CD14-positive monocyte (primary cell): Measurements from ENCODE around the gene SGK1. TPM values are rescaled to one million over a fixed set of nuclear protein-coding genes. Genes with fewer than 3 reads are reported as not detected.
"Not testable (repeated sequence)": the region's sequence is repeated elsewhere in the genome, so short reads cannot be mapped to it uniquely, and the experiment has no call there.

Experiments used
- DNase-seq, 3 donors: peaks; one replicate each; pipeline ENCODE4 v3.0.0-alpha.2; 2011 to 2022
- H2AFZ ChIP-seq: 2 replicates; pipeline ENCODE4 v1.6.0; 2012; ENCODE audit warnings: mild to moderate bottlenecking, low read depth, low read length, inconsistent platforms; ENCODE audit not compliant: insufficient read depth, poor library complexity, severe bottlenecking
- H3K27ac ChIP-seq, 2 donors: 1 replicate in 1 of 2; 2 replicates in 1 of 2; pipeline ENCODE4 v1.5.1; 2012 to 2013; ENCODE audit warnings: low read length in 2 of 2, control low read depth in 1 of 2, inconsistent platforms in 1 of 2, low read depth in 1 of 2, mild to moderate bottlenecking in 1 of 2
- H3K27me3 ChIP-seq, 2 donors: one replicate each; pipeline versions ENCODE4 v1.6.0 to v1.6.1; 2011 to 2013; ENCODE audit warnings: low read length in 2 of 2; ENCODE audit not compliant: control insufficient read depth in 2 of 2, insufficient read depth in 2 of 2
- H3K36me3 ChIP-seq, 2 donors: replicated peaks in 1 of 2; 1 replicate in 1 of 2; 2 replicates in 1 of 2; pipeline versions ENCODE4 v1.5.1 to v1.6.1; 2012 to 2013; ENCODE audit warnings: low read length in 2 of 2, control low read depth in 1 of 2, inconsistent platforms in 1 of 2, mild to moderate bottlenecking in 1 of 2; ENCODE audit not compliant: insufficient read depth in 2 of 2, control insufficient read depth in 1 of 2
- H3K4me1 ChIP-seq, 2 donors: 1 replicate in 1 of 2; 2 replicates in 1 of 2; pipeline versions ENCODE4 v1.5.1 to v1.6.1; 2012 to 2013; ENCODE audit warnings: low read length in 2 of 2, control low read depth in 1 of 2, inconsistent platforms in 1 of 2, mild to moderate bottlenecking in 1 of 2, moderate library complexity in 1 of 2; ENCODE audit not compliant: insufficient read depth in 2 of 2, control insufficient read depth in 1 of 2
- H3K4me2 ChIP-seq: replicated peaks from 2 replicates; pipeline ENCODE3; 2012; ENCODE audit warnings: low read length, moderate library complexity, mild to moderate bottlenecking; ENCODE audit not compliant: poor library complexity, severe bottlenecking; ENCODE audit errors: extremely low read depth
- H3K4me3 ChIP-seq, 3 experiments: fragments of 200-600 bp in 1 of 3; sonication (generic) in 1 of 3; replicated peaks in 1 of 3; 1 replicate in 2 of 3; 2 replicates in 1 of 3; pipeline ENCODE4 v1.5.1; 2011 to 2013; ENCODE audit warnings: low read length in 3 of 3, mild to moderate bottlenecking in 3 of 3, control low read depth in 2 of 3, low read depth in 2 of 3, inconsistent platforms in 1 of 3, moderate library complexity in 1 of 3
- H3K79me2 ChIP-seq: 2 replicates; pipeline ENCODE4 v1.6.0; 2012; ENCODE audit warnings: mild to moderate bottlenecking, control low read depth, inconsistent platforms, low read length, moderate library complexity; ENCODE audit not compliant: insufficient read depth
- H3K9ac ChIP-seq: 2 replicates; pipeline ENCODE4 v1.6.0; 2017; ENCODE audit warnings: low read length, mild to moderate bottlenecking; ENCODE audit not compliant: insufficient read depth, poor library complexity, severe bottlenecking
- H3K9me3 ChIP-seq, 2 donors: replicated peaks in 1 of 2; 1 replicate in 1 of 2; 2 replicates in 1 of 2; pipeline versions ENCODE4 v1.5.1 to v1.6.1; 2012 to 2013; ENCODE audit warnings: low read length in 2 of 2, control low read depth in 1 of 2; ENCODE audit not compliant: control insufficient read depth in 1 of 2, insufficient read depth in 1 of 2
- H4K20me1 ChIP-seq: 2 replicates; pipeline ENCODE4 v1.6.0; 2012; ENCODE audit warnings: mild to moderate bottlenecking, low read length, control low read depth, moderate library complexity; ENCODE audit not compliant: insufficient read depth
- H3K27ac Mint-ChIP-seq, 7 donors: one replicate each; pipeline ENCODE4 v1.8.0; 2020; ENCODE audit warnings: mild to moderate bottlenecking in 7 of 7, mixed read lengths in 7 of 7, moderate library complexity in 6 of 7, inconsistent platforms in 2 of 7
- H3K27me3 Mint-ChIP-seq, 3 donors: one replicate each; pipeline ENCODE4 v1.8.0; 2021 to 2022; ENCODE audit warnings: low read depth in 3 of 3, mild to moderate bottlenecking in 3 of 3, mixed read lengths in 3 of 3, moderate library complexity in 3 of 3, inconsistent platforms in 1 of 3
- H3K36me3 Mint-ChIP-seq, 2 donors: one replicate each; pipeline ENCODE4 v1.8.0; 2020; ENCODE audit warnings: mixed read lengths in 2 of 2, inconsistent platforms in 1 of 2, mild to moderate bottlenecking in 1 of 2
- H3K4me1 Mint-ChIP-seq: one replicate; pipeline ENCODE4 v1.8.0; 2020; ENCODE audit warnings: mild to moderate bottlenecking, mixed read lengths
- H3K4me3 Mint-ChIP-seq, 2 donors: one replicate each; pipeline ENCODE4 v1.8.0; 2020; ENCODE audit warnings: mild to moderate bottlenecking in 2 of 2, mixed read lengths in 2 of 2, moderate library complexity in 1 of 2
- H3K9me3 Mint-ChIP-seq, 7 donors: one replicate each; pipeline ENCODE4 v1.8.0; 2020 to 2022; ENCODE audit warnings: mixed read lengths in 7 of 7, mild to moderate bottlenecking in 6 of 7, moderate library complexity in 6 of 7, inconsistent platforms in 2 of 7
- WGBS: methylation state at CpG from one replicate; pipeline ENCODE4 v1.1.5; 2013; ENCODE audit warnings: missing lambda C conversion rate; ENCODE audit not compliant: insufficient coverage; 5-methylcytosine and 5-hydroxymethylcytosine counted together
- intact Hi-C, 2 donors: fragments of 100-400 bp; cut with micrococcal nuclease; formaldehyde crosslinking; loops; one replicate each; pipeline versions ENCODE4 v1.15.0 to v1.15.1; 2023
- polyA plus RNA-seq, 3 donors: library from polyadenylated mRNA; depleted of rRNA in 1 of 3; unstranded in 2 of 3; stranded (reverse) in 1 of 3; fragments of 300-500 nt in 2 of 3; fragments of >200 nt in 1 of 3; fragmentation: Illumina TruSeq in 2 of 3; gene quantifications; 1 replicate in 2 of 3; 2 replicates in 1 of 3; pipeline ENCODE4 v1.2.3, GENCODE V29; 2012 to 2021
- TF ChIP-seq, protein P1 (sequence below): fragments of 200-600 bp; IDR thresholded peaks from one replicate; pipeline ENCODE4 v1.8.0; 2022; ENCODE audit warnings: antibody characterized with exemption, mild to moderate bottlenecking

Gene SGK1
- polyA plus RNA-seq, 3 donors = 373 to 419 (median 407) TPM

DNA sequence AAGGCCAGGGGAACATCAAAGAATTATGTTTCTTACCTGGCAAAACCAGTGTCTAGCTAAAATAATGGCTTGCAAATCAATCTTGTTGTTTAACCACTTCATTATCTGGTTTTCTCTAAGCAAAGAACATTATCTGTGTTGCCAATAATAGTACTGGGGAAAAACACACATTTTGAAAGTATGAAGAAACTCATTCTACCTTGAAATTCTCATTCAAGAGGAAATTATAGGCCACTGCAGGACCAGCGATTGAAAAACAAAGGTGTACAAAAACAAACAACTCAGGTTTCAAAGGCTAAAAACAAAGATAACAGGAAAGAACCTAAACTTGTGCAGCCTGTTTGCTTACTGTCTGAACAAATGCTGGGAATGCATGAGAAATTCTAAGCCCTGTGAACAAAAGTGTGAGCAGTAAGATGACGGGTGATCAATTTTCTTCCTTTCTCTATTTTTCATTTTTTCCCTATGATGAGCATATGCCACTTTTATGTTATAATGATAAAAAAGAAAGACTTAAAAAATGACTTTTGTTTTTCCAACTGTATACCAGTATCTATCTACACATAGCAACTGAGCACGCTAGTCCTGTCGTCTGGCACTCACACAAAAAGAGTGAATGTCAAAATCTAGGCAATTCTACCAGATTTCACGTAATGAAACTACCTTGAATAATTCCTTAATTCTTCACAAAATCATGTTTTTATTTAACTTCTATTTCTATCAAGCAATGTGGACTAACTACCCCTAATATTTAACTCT is 117.9 kb downstream of the SGK1 start:
- intact Hi-C loops = no loop called here
- H3K36me3 ChIP-seq = no peaks in the 10 kb centered on the region
- Mint-ChIP-seq H3K4me3 (no peak overlapping the region), H3K4me1 (peaks cover 15% of the 10 kb centered on the region), H3K27me3 (no peaks in the 10 kb centered on the region), H3K36me3 (peaks cover 3 to 5% of the 10 kb centered on the region in 2 donors), H3K9me3 (peaks cover 6 to 14% (median 10%) of the 10 kb centered on the region in 7 donors), H3K27ac (no peak overlapping the region)
- H3K27ac ChIP-seq = no peak overlapping the region
- H3K4me1 ChIP-seq = peaks cover 5 to 11% of the 10 kb centered on the region in 2 donors
- H4K20me1 ChIP-seq = no peaks in the 10 kb centered on the region
- 94% methylated on average over 3 of the region's 5 CpGs for WGBS
- H3K9ac ChIP-seq = no peak overlapping the region
- H3K79me2 ChIP-seq = no peaks in the 10 kb centered on the region
- no peak overlapping the region for H2AFZ ChIP-seq
- DNase-seq = no peak
- no peaks in the 10 kb centered on the region for H3K27me3 ChIP-seq
- no peak overlapping the region for H3K4me3 ChIP-seq
- H3K9me3 ChIP-seq = peaks cover 0 to 5% of the 10 kb centered on the region in 2 donors
- TF ChIP-seq, protein P1, sequence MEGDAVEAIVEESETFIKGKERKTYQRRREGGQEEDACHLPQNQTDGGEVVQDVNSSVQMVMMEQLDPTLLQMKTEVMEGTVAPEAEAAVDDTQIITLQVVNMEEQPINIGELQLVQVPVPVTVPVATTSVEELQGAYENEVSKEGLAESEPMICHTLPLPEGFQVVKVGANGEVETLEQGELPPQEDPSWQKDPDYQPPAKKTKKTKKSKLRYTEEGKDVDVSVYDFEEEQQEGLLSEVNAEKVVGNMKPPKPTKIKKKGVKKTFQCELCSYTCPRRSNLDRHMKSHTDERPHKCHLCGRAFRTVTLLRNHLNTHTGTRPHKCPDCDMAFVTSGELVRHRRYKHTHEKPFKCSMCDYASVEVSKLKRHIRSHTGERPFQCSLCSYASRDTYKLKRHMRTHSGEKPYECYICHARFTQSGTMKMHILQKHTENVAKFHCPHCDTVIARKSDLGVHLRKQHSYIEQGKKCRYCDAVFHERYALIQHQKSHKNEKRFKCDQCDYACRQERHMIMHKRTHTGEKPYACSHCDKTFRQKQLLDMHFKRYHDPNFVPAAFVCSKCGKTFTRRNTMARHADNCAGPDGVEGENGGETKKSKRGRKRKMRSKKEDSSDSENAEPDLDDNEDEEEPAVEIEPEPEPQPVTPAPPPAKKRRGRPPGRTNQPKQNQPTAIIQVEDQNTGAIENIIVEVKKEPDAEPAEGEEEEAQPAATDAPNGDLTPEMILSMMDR = no peak
- H3K4me2 ChIP-seq = no peak overlapping the region

DNA sequence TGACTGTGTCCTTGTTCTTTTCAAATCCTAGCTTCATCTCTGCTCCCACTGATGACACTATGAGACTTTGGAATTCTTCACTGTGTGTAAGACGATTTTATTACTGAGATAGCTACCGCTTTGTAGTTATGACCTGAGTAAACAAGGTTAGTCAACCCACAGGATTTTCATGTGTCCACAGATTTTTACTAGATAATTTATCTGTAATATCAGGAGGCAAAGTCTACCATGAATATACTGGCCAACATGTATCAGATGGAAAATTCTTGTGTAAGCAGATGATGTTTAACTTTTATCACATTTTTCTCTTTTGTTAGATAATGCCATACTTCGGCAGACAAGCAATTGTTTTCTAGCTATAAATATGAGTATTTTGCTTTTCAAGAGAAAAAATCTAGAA is 119.8 kb downstream of the SGK1 start:
- H3K9me3 Mint-ChIP-seq = peaks cover 0 to 3% (median under 1%) of the 10 kb centered on the region in 7 donors
- Histone ChIP-seq H3K27ac (no peak overlapping the region), H3K79me2 (no peaks in the 10 kb centered on the region), H2AFZ (no peak overlapping the region), H3K36me3 (no peaks in the 10 kb centered on the region), H4K20me1 (no peaks in the 10 kb centered on the region), H3K4me3 (no peak overlapping the region), H3K4me1 (peaks cover 5 to 11% of the 10 kb centered on the region in 2 donors), H3K9me3 (no peaks in the 10 kb centered on the region), H3K9ac (no peak overlapping the region), H3K4me2 (no peak overlapping the region), H3K27me3 (no peaks in the 10 kb centered on the region)
- peaks cover 19% of the 10 kb centered on the region for H3K4me1 Mint-ChIP-seq
- H3K27me3 Mint-ChIP-seq = no peaks in the 10 kb centered on the region
- no CpG with 5 or more reads among the region's 3 CpGs for WGBS
- TF ChIP-seq, protein P1 = no peak
- intact Hi-C loops = no loop called here
- no peak for DNase-seq
- H3K4me3 Mint-ChIP-seq = no peak overlapping the region
- no peak overlapping the region for H3K27ac Mint-ChIP-seq
- H3K36me3 Mint-ChIP-seq = peaks cover 0 to 3% of the 10 kb centered on the region in 2 donors

DNA sequence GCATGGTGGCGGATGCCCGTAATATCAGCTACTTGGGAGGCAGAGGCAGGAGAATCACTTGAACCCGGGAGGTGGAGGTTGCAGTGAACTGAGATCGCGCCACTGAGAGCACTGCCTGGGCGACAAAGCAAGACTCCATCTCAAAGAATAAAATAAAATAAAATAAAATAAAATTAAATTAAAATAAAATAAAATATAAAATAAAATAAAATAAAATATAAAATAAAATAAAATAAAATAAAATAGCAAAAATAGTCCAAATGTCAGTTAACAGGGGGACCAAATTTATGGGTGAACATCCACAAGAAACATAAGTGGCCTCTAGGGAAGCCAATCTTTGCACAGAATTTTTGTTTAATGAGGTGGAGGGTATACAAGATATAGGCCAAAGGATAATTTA is 120.2 kb downstream of the SGK1 start:
- H3K4me2 ChIP-seq, intact Hi-C loops, H3K9me3 ChIP-seq, H3K36me3 Mint-ChIP-seq, H3K79me2 ChIP-seq, H3K27me3 Mint-ChIP-seq, H3K9me3 Mint-ChIP-seq, H3K27me3 ChIP-seq, H2AFZ ChIP-seq, H3K27ac ChIP-seq, H3K4me3 Mint-ChIP-seq, H4K20me1 ChIP-seq, DNase-seq, H3K36me3 ChIP-seq, H3K4me3 ChIP-seq, H3K9ac ChIP-seq: not testable (repeated sequence)
- no CpG with 5 or more reads among the region's 6 CpGs for WGBS
- H3K4me1 ChIP-seq = peaks cover 5 to 11% of the 10 kb centered on the region in 2 donors
- H3K27ac Mint-ChIP-seq = peak overlapping the region in 1 of 7 donors; percentile 10
- H3K4me1 Mint-ChIP-seq = peaks cover 19% of the 10 kb centered on the region
